Measurements from ENCODE around the gene PTGS2. TPM values are rescaled to one million over a fixed set of nuclear protein-coding genes. Genes with fewer than 3 reads are reported as not detected.
A peak's percentile ranks its signal among the peaks of the same experiment; 100 is the strongest.

PTGS2 gene
- 10 to 100 TPM; 12.7 to 16.9 TPM for total RNA-seq

- no peak for TF ChIP-seq CTCF (IDR thresholded peaks at IDR 0.05)
- ATAC-seq (ENCODE audit: insufficient number of reproducible peaks, low FRiP score, low read depth), result peak; percentile 67
- Histone ChIP-seq H3K27ac (peak within 1 kb of the TSS; percentile 63 to 81), H3K9me3 (no peaks in the 10 kb centered on the region), H3K36me3 (peaks cover 5% of the 10 kb centered on the region), H3K4me3 (peak within 1 kb of the TSS; percentile 77), H3K27me3 (replicated peaks; ENCODE audit: insufficient read depth) (no peaks in the 10 kb centered on the region), H3K4me1 (ENCODE audit: control insufficient read depth in 1 of 2, low read depth in 2 of 2) (peaks cover 0 to 17% of the 10 kb centered on the region in 2 donors)
- peak; percentile 41 for DNase-seq (ENCODE audit: low spot score)
Observed at GRCh38 chr1:186680245-186681061, at the start of gene PTGS2. PTGS2 (minus strand) TSS chr1:186680423; CDS start chr1:186680290, 133 bp downstream.

- DNase-seq (ENCODE audit: low spot score), result no peak
- no peaks in the 10 kb centered on the region for H3K27me3 ChIP-seq (replicated peaks; ENCODE audit: insufficient read depth)
- ATAC-seq (ENCODE audit: insufficient number of reproducible peaks, low FRiP score, low read depth), result no peak
- H3K9me3 ChIP-seq, result no peaks in the 10 kb centered on the region
- no peaks in the 10 kb centered on the region for H3K36me3 ChIP-seq
- no peaks in the 10 kb centered on the region for H3K4me1 ChIP-seq (ENCODE audit: control insufficient read depth in 1 of 2, low read depth in 2 of 2)
- peak; percentile 33 for TF ChIP-seq CTCF (IDR thresholded peaks at IDR 0.05)
- no peak overlapping the region for H3K4me3 ChIP-seq
- no peak overlapping the region for H3K27ac ChIP-seq
Observed at GRCh38 chr1:186722711-186723309, 42.6 kb upstream of the PTGS2 start.

- no peak for ATAC-seq (ENCODE audit: insufficient number of reproducible peaks, low FRiP score, low read depth)
Observed at GRCh38 chr1:186717286-186717685, 37.1 kb upstream of the PTGS2 start.

GRCh38 chr1:186715887-186716809 lies 35.9 kb upstream of the PTGS2 start:
- no peak for TF ChIP-seq CTCF (IDR thresholded peaks at IDR 0.05)
- ATAC-seq (ENCODE audit: insufficient number of reproducible peaks, low FRiP score, low read depth) (no peak), DNase-seq (ENCODE audit: low spot score) (no peak)
- H3K27me3 ChIP-seq (replicated peaks; ENCODE audit: insufficient read depth), result no peaks in the 10 kb centered on the region
- H3K4me3 ChIP-seq, result no peak overlapping the region
- H3K27ac ChIP-seq, result no peak overlapping the region
- no peaks in the 10 kb centered on the region for H3K4me1 ChIP-seq (ENCODE audit: control insufficient read depth in 1 of 2, low read depth in 2 of 2)
- H3K36me3 ChIP-seq, result no peaks in the 10 kb centered on the region
- H3K9me3 ChIP-seq, result no peaks in the 10 kb centered on the region

More at GRCh38 chr1:186717286-186717685, 37.1 kb upstream of the PTGS2 start:
- Histone ChIP-seq H3K9me3 (no peaks in the 10 kb centered on the region), H3K4me1 (ENCODE audit: control insufficient read depth in 1 of 2, low read depth in 2 of 2) (no peaks in the 10 kb centered on the region), H3K4me3 (no peak overlapping the region), H3K36me3 (no peaks in the 10 kb centered on the region), H3K27me3 (replicated peaks; ENCODE audit: insufficient read depth) (no peaks in the 10 kb centered on the region), H3K27ac (no peak overlapping the region)
- no peak for TF ChIP-seq CTCF (IDR thresholded peaks at IDR 0.05)
- no peak for DNase-seq (ENCODE audit: low spot score)

Data from thoracic aorta (tissue), 2 donors.